ENCODE measurements around the gene PGBD5.

Gene PGBD5

DNA sequence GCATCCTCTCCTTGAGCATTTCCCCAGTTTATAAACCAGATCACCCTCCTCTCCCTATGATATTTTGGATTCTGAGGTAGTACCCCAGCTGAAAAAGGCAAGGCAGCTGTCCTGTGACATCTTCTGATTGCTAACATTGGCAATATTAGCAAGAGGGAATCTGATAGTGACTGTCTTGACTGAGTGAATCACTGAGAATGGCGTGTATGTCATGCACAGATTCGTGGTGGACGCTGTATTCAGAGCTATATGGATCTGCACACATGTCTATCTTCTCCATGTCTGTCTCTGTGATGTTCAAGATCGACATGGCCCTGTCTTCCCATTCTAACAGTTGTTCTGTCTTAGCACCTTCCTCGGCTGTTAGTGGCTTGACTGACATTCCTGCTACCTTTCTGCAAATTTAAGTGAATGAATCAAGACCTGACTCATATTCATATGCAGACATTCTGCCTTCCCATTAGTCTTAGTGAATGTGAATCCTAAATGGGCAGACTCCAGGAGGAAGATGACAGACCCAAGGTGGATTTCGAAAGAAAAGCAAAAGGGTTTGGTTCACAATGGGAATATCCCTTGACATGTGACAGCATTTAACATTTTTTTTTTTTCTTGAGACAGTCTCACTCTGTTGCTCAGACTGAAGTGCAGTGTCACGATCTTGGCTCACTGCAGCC is 97.7 kb downstream of the PGBD5 start:
- H3K36me3 ChIP-seq = no peaks in the 10 kb centered on the region
- TF ChIP-seq CTCF (IDR thresholded peaks at IDR 0.05) = no peak
- no peaks in the 10 kb centered on the region for H3K9me3 ChIP-seq
- DNase-seq = no peak
- intact Hi-C loops (cut with DNase I; ENCODE audit: low total_unique reads) = no loop called here
- no peak overlapping the region for H3K4me3 ChIP-seq
- no peak overlapping the region for H3K27ac ChIP-seq
- H3K4me1 ChIP-seq = no peaks in the 10 kb centered on the region
- H3K27me3 ChIP-seq = no peaks in the 10 kb centered on the region

DNA sequence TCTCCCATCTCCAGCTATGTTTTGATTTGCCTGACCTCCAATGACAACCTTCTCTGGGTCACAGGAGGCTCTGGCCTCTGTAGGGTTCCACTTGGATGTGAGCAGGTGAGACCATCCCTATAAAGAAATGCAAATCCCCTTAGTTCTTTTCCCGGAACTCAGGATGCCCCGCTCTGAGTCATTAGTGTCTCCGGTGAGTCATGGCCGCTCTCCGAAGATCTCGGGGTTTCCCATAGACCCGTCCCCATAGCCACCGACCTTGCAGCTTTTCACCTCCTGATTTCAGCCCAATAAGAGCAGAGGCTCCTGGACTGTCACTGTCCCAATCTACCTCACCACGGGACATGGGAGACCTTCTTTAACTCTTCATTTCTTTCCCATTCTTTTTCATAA is 98.2 kb downstream of the PGBD5 start:
- intact Hi-C loops (cut with DNase I; ENCODE audit: low total_unique reads) = no loop called here
- DNase-seq = no peak
- Histone ChIP-seq H3K4me1 (no peaks in the 10 kb centered on the region), H3K4me3 (no peak overlapping the region), H3K27me3 (no peaks in the 10 kb centered on the region), H3K36me3 (no peaks in the 10 kb centered on the region), H3K9me3 (no peaks in the 10 kb centered on the region), H3K27ac (no peak overlapping the region)
- TF ChIP-seq CTCF (IDR thresholded peaks at IDR 0.05) = no peak

DNA sequence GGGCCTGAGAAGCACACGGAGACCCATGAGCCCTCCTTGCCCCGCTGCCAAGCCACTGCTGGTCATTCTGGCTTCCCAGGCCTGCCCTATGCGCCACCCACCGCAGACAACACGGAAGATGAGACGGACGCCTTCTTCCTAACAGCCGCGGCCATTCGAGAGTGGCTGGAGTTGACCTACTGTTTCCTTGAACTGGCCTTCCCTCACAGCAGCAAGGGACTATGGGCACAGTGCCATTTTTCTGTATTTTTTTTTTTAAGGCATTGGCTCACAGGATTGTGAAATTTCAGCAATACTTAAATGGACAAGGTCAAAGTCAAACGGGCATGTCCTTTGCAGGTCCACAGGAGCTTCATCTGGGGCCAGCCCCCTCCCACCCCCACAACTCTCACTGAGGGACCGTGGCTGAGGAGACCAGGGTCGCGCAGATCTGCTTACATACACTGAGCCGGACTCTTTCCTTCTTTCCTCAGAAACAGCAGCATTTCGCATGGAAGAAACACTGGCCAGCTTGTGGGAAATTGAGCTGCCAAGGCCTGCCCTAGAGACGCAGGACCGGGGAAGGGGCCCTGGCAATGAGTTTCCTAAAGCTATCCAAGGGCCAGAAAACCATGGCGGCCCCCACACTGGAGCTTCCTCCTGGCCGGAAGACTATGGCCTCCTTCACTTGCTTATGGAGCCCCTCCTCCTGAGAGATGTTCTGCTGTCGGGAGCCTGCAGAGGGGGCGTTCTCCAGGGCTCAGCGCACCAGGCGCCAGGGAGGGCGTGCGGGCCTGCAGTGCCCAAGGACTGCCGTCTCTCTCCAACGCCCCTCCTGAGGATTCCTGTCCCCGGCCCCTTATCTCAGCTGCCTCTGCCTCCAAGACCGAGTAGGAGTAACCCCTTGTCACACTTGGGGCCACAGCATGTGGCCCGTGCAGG is 98.9 kb downstream of the PGBD5 start:
- H3K9me3 ChIP-seq = no peaks in the 10 kb centered on the region
- H3K36me3 ChIP-seq = no peaks in the 10 kb centered on the region
- H3K27ac ChIP-seq = no peak overlapping the region
- intact Hi-C loops (cut with DNase I; ENCODE audit: low total_unique reads) = no loop called here
- H3K4me1 ChIP-seq = no peaks in the 10 kb centered on the region
- no peak for DNase-seq
- H3K4me3 ChIP-seq = no peak overlapping the region
- no peaks in the 10 kb centered on the region for H3K27me3 ChIP-seq
- TF ChIP-seq CTCF (IDR thresholded peaks at IDR 0.05) = no peak

- H3K9me3 ChIP-seq = no peaks in the 10 kb centered on the region
- TF ChIP-seq CTCF (IDR thresholded peaks at IDR 0.05) = no peak
- H3K27me3 ChIP-seq = no peaks in the 10 kb centered on the region
- H3K27ac ChIP-seq = no peak overlapping the region
- H3K4me1 ChIP-seq = no peaks in the 10 kb centered on the region
- no peaks in the 10 kb centered on the region for H3K36me3 ChIP-seq
- intact Hi-C loops (cut with DNase I; ENCODE audit: low total_unique reads) = no loop called here
- H3K4me3 ChIP-seq = no peak overlapping the region
- no peak for DNase-seq
Observed at GRCh38 chr1:230323686-230324085, 102.4 kb downstream of the PGBD5 start.

DNA sequence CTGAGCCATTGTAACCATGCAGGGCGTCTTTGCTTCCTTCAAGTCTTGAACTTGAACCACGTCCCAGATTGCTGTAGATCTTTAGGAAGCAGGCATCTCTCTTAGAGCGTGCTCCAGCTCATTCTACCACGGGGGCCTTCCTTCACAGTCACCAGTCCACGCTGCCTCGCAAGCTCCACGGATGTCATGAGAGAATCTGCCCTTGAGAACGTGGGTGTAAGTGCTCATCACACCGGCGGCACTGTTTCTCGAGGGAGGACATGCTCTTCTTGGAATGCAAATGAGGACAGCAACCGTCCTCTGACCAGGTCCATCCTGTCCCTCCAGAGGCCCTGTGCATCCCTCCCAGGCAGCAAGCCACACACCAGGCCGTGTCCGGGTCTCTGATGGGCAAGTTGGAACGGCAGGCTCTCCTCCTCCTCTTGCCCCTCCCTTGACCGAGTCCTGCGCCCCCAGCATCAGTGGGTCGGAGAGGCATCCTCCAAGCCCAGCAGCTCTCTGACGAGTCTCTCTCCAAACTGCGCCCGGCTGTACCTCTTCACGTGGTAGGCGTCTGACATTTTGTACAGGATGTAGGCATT is 103.1 kb downstream of the PGBD5 start:
- no peaks in the 10 kb centered on the region for H3K27me3 ChIP-seq
- intact Hi-C loops (cut with DNase I; ENCODE audit: low total_unique reads) = no loop called here
- no peak overlapping the region for H3K27ac ChIP-seq

More for the DNA sequence above, 103.1 kb downstream of the PGBD5 start:
- H3K4me3 ChIP-seq = no peak overlapping the region
- TF ChIP-seq CTCF (IDR thresholded peaks at IDR 0.05) = no peak
- no peak for DNase-seq
- H3K36me3 ChIP-seq = no peaks in the 10 kb centered on the region
- no peaks in the 10 kb centered on the region for H3K9me3 ChIP-seq
- no peaks in the 10 kb centered on the region for H3K4me1 ChIP-seq
